ENCODE data around the gene ARMC7. TPM values are rescaled to one million over a fixed set of nuclear protein-coding genes. Genes with fewer than 3 reads are reported as not detected.

The ARMC7 gene
- polyA plus RNA-seq, 2 donors: 6.3 to 7.0 TPM

- H3K9me3 ChIP-seq (ENCODE audit: control insufficient read depth in 2 of 2, insufficient read depth in 1 of 2, low read depth in 1 of 2, low read length in 1 of 2): no peaks in the 10 kb centered on the region
- peak overlapping the region; percentile 71 to 72 for H3K27ac ChIP-seq (ENCODE audit: low read depth in 2 of 2, low read length in 1 of 2)
- WGBS, 2 donors: 17% methylated on average over 36 to 40 of the region's 40 CpGs
- no peaks in the 10 kb centered on the region for H3K27me3 ChIP-seq (ENCODE audit: control insufficient read depth in 1 of 2, insufficient read depth in 2 of 2, low read length in 2 of 2)
- peak overlapping the region; percentile 68 to 87 for H3K4me3 ChIP-seq (ENCODE audit: low read depth in 1 of 2, low read length in 2 of 2)
- peaks cover 10 to 11% of the 10 kb centered on the region in 2 donors for H3K4me1 ChIP-seq (ENCODE audit: control insufficient read depth in 2 of 2, insufficient read depth in 2 of 2, low read length in 1 of 2)
- no peaks in the 10 kb centered on the region for H3K36me3 ChIP-seq (ENCODE audit: control insufficient read depth in 2 of 2, insufficient read depth in 2 of 2, low read length in 1 of 2)
Observed at GRCh38 chr17:75110234-75110937, 617 bp downstream of the ARMC7 start.

GRCh38 chr17:75111777-75112335 lies 2.1 kb downstream of the ARMC7 start:
- no peak overlapping the region for H3K27ac ChIP-seq (ENCODE audit: low read depth in 2 of 2, low read length in 1 of 2)
- no peaks in the 10 kb centered on the region for H3K9me3 ChIP-seq (ENCODE audit: control insufficient read depth in 2 of 2, insufficient read depth in 1 of 2, low read depth in 1 of 2, low read length in 1 of 2)
- H3K36me3 ChIP-seq (ENCODE audit: control insufficient read depth in 2 of 2, insufficient read depth in 2 of 2, low read length in 1 of 2): peaks cover 0 to 4% of the 10 kb centered on the region in 2 donors
- peaks cover 11 to 13% of the 10 kb centered on the region in 2 donors for H3K4me1 ChIP-seq (ENCODE audit: control insufficient read depth in 2 of 2, insufficient read depth in 2 of 2, low read length in 1 of 2)
- 84% methylated on average over 7 of the region's 7 CpGs for WGBS, 2 donors
- no peak overlapping the region for H3K4me3 ChIP-seq (ENCODE audit: low read depth in 1 of 2, low read length in 2 of 2)
- no peaks in the 10 kb centered on the region for H3K27me3 ChIP-seq (ENCODE audit: control insufficient read depth in 1 of 2, insufficient read depth in 2 of 2, low read length in 2 of 2)

- H3K36me3 ChIP-seq (ENCODE audit: control insufficient read depth in 2 of 2, insufficient read depth in 2 of 2, low read length in 1 of 2): peaks cover 0 to 4% of the 10 kb centered on the region in 2 donors
- H3K27me3 ChIP-seq (ENCODE audit: control insufficient read depth in 1 of 2, insufficient read depth in 2 of 2, low read length in 2 of 2): no peaks in the 10 kb centered on the region
- H3K4me1 ChIP-seq (ENCODE audit: control insufficient read depth in 2 of 2, insufficient read depth in 2 of 2, low read length in 1 of 2): peaks cover 12 to 13% of the 10 kb centered on the region in 2 donors
- WGBS, 2 donors: 2% methylated on average over 22 of the region's 22 CpGs
- H3K27ac ChIP-seq (ENCODE audit: low read depth in 2 of 2, low read length in 1 of 2): peak overlapping the region; percentile 89 to 95
- H3K4me3 ChIP-seq (ENCODE audit: low read depth in 1 of 2, low read length in 2 of 2): peak overlapping the region; percentile 52 to 53
- no peaks in the 10 kb centered on the region for H3K9me3 ChIP-seq (ENCODE audit: control insufficient read depth in 2 of 2, insufficient read depth in 1 of 2, low read depth in 1 of 2, low read length in 1 of 2)
Observed at GRCh38 chr17:75113798-75114551, 4.2 kb downstream of the ARMC7 start.

GRCh38 chr17:75114552-75115314 lies 5.0 kb downstream of the ARMC7 start:
- Histone ChIP-seq H3K4me1 (ENCODE audit: control insufficient read depth in 2 of 2, insufficient read depth in 2 of 2, low read length in 1 of 2) (peaks cover 9% of the 10 kb centered on the region in 2 donors), H3K27me3 (ENCODE audit: control insufficient read depth in 1 of 2, insufficient read depth in 2 of 2, low read length in 2 of 2) (no peaks in the 10 kb centered on the region), H3K27ac (ENCODE audit: low read depth in 2 of 2, low read length in 1 of 2) (peak overlapping the region; percentile 89 to 95), H3K9me3 (ENCODE audit: control insufficient read depth in 2 of 2, insufficient read depth in 1 of 2, low read depth in 1 of 2, low read length in 1 of 2) (no peaks in the 10 kb centered on the region), H3K36me3 (ENCODE audit: control insufficient read depth in 2 of 2, insufficient read depth in 2 of 2, low read length in 1 of 2) (peaks cover 0 to 4% of the 10 kb centered on the region in 2 donors), H3K4me3 (ENCODE audit: low read depth in 1 of 2, low read length in 2 of 2) (peak overlapping the region; percentile 52 to 53)
- 34 to 37% methylated on average over 18 to 19 of the region's 19 CpGs for WGBS, 2 donors

- peaks cover 9% of the 10 kb centered on the region in 2 donors for H3K4me1 ChIP-seq (ENCODE audit: control insufficient read depth in 2 of 2, insufficient read depth in 2 of 2, low read length in 1 of 2)
- H3K9me3 ChIP-seq (ENCODE audit: control insufficient read depth in 2 of 2, insufficient read depth in 1 of 2, low read depth in 1 of 2, low read length in 1 of 2): no peaks in the 10 kb centered on the region
- peaks cover 0 to 4% of the 10 kb centered on the region in 2 donors for H3K36me3 ChIP-seq (ENCODE audit: control insufficient read depth in 2 of 2, insufficient read depth in 2 of 2, low read length in 1 of 2)
- H3K4me3 ChIP-seq (ENCODE audit: low read depth in 1 of 2, low read length in 2 of 2): no peak overlapping the region
- no peaks in the 10 kb centered on the region for H3K27me3 ChIP-seq (ENCODE audit: control insufficient read depth in 1 of 2, insufficient read depth in 2 of 2, low read length in 2 of 2)
- peak overlapping the region; percentile 14 to 36 for H3K27ac ChIP-seq (ENCODE audit: low read depth in 2 of 2, low read length in 1 of 2)
Observed at GRCh38 chr17:75115555-75115954, 5.8 kb downstream of the ARMC7 start.

- Histone ChIP-seq H3K36me3 (ENCODE audit: control insufficient read depth in 2 of 2, insufficient read depth in 2 of 2, low read length in 1 of 2) (peaks cover 0 to 4% of the 10 kb centered on the region in 2 donors), H3K27me3 (ENCODE audit: control insufficient read depth in 1 of 2, insufficient read depth in 2 of 2, low read length in 2 of 2) (no peaks in the 10 kb centered on the region), H3K27ac (ENCODE audit: low read depth in 2 of 2, low read length in 1 of 2) (peak overlapping the region in 1 of 2 donors; percentile 64), H3K9me3 (ENCODE audit: control insufficient read depth in 2 of 2, insufficient read depth in 1 of 2, low read depth in 1 of 2, low read length in 1 of 2) (no peaks in the 10 kb centered on the region), H3K4me3 (ENCODE audit: low read depth in 1 of 2, low read length in 2 of 2) (no peak overlapping the region), H3K4me1 (ENCODE audit: control insufficient read depth in 2 of 2, insufficient read depth in 2 of 2, low read length in 1 of 2) (peaks cover 7 to 9% of the 10 kb centered on the region in 2 donors)
- WGBS, 2 donors: 79 to 86% methylated on average over 9 of the region's 9 CpGs
Observed at GRCh38 chr17:75116737-75117136, 7.0 kb downstream of the ARMC7 start.

GRCh38 chr17:75118307-75118706 lies 8.5 kb downstream of the ARMC7 start:
- no peaks in the 10 kb centered on the region for H3K27me3 ChIP-seq (ENCODE audit: control insufficient read depth in 1 of 2, insufficient read depth in 2 of 2, low read length in 2 of 2)
- 94 to 95% methylated on average over 14 of the region's 14 CpGs for WGBS, 2 donors
- H3K4me1 ChIP-seq (ENCODE audit: control insufficient read depth in 2 of 2, insufficient read depth in 2 of 2, low read length in 1 of 2): peaks cover 7 to 9% of the 10 kb centered on the region in 2 donors
- H3K4me3 ChIP-seq (ENCODE audit: low read depth in 1 of 2, low read length in 2 of 2): no peak overlapping the region
- no peaks in the 10 kb centered on the region for H3K9me3 ChIP-seq (ENCODE audit: control insufficient read depth in 2 of 2, insufficient read depth in 1 of 2, low read depth in 1 of 2, low read length in 1 of 2)
- H3K27ac ChIP-seq (ENCODE audit: low read depth in 2 of 2, low read length in 1 of 2): peak overlapping the region in 1 of 2 donors; percentile 45
- peaks cover 0 to 4% of the 10 kb centered on the region in 2 donors for H3K36me3 ChIP-seq (ENCODE audit: control insufficient read depth in 2 of 2, insufficient read depth in 2 of 2, low read length in 1 of 2)

- peaks cover 4% of the 10 kb centered on the region in 2 donors for H3K36me3 ChIP-seq (ENCODE audit: control insufficient read depth in 2 of 2, insufficient read depth in 2 of 2, low read length in 1 of 2)
- peaks cover 5 to 30% of the 10 kb centered on the region in 2 donors for H3K4me1 ChIP-seq (ENCODE audit: control insufficient read depth in 2 of 2, insufficient read depth in 2 of 2, low read length in 1 of 2)
- H3K27me3 ChIP-seq (ENCODE audit: control insufficient read depth in 1 of 2, insufficient read depth in 2 of 2, low read length in 2 of 2): no peaks in the 10 kb centered on the region
- 39 to 55% methylated on average over 15 to 19 of the region's 19 CpGs for WGBS, 2 donors
- no peak overlapping the region for H3K4me3 ChIP-seq (ENCODE audit: low read depth in 1 of 2, low read length in 2 of 2)
- no peaks in the 10 kb centered on the region for H3K9me3 ChIP-seq (ENCODE audit: control insufficient read depth in 2 of 2, insufficient read depth in 1 of 2, low read depth in 1 of 2, low read length in 1 of 2)
- H3K27ac ChIP-seq (ENCODE audit: low read depth in 2 of 2, low read length in 1 of 2): peak overlapping the region; percentile 93 to 99
Observed at GRCh38 chr17:75124041-75124818, 14.5 kb downstream of the ARMC7 start.

Measured in esophagus (tissue), 2 donors.